KMS-11 (cell line): Measurements from ENCODE around the gene RBMS3.

Experiments
- H2AFZ ChIP-seq: fragments of 200-600 bp; sonication (generic); 2 replicates; pipeline ENCODE4 v1.6.1; 2016; ENCODE audit warnings: antibody characterized with exemption, mixed run types, low read depth
- H3K27ac ChIP-seq: fragments of 200-600 bp; sonication (generic); 2 replicates; pipeline ENCODE4 v1.6.1; 2016; ENCODE audit warnings: mild to moderate bottlenecking, mixed run types
- H3K27me3 ChIP-seq: fragments of 200-600 bp; sonication (generic); 2 replicates; pipeline ENCODE4 v1.6.1; 2017; ENCODE audit warnings: mild to moderate bottlenecking, low read depth, mixed run types, moderate library complexity; ENCODE audit not compliant: insufficient read depth
- H3K36me3 ChIP-seq: fragments of 200-600 bp; sonication (generic); 2 replicates; pipeline ENCODE4 v1.6.1; 2017; ENCODE audit warnings: mild to moderate bottlenecking, mixed run types; ENCODE audit not compliant: insufficient read depth
- H3K4me1 ChIP-seq: fragments of 200-600 bp; sonication (generic); 2 replicates; pipeline ENCODE4 v1.6.1; 2016; ENCODE audit warnings: mild to moderate bottlenecking, low read depth, mixed run types; ENCODE audit not compliant: poor library complexity, severe bottlenecking
- H3K4me2 ChIP-seq: fragments of 200-600 bp; sonication (generic); 2 replicates; pipeline ENCODE4 v1.7.0; 2016; ENCODE audit warnings: mild to moderate bottlenecking, mixed run types
- H3K4me3 ChIP-seq: fragments of 200-600 bp; sonication (generic); IDR thresholded peaks from 2 replicates; pipeline ENCODE4 v1.6.1; 2017; ENCODE audit warnings: low read depth, low read length, mixed read lengths; ENCODE audit not compliant: insufficient read depth
- H3K79me2 ChIP-seq: fragments of 200-600 bp; sonication (generic); 2 replicates; pipeline ENCODE4 v1.6.1; 2016; ENCODE audit warnings: low read depth, mixed run types; ENCODE audit not compliant: insufficient read depth
- H3K9ac ChIP-seq: fragments of 200-600 bp; sonication (generic); 2 replicates; pipeline ENCODE4 v1.6.1; 2016; ENCODE audit warnings: mild to moderate bottlenecking, mixed run types
- H4K20me1 ChIP-seq: fragments of 200-600 bp; sonication (generic); 2 replicates; pipeline ENCODE4 v1.6.1; 2016; ENCODE audit warnings: mild to moderate bottlenecking, mixed run types; ENCODE audit not compliant: insufficient read depth
- CTCF ChIP-seq: fragments of 200-600 bp; sonication (generic); conservative IDR thresholded peaks from 2 replicates; pipeline ENCODE4 v1.6.1; 2017; ENCODE audit warnings: low read depth, mild to moderate bottlenecking, antibody characterized with exemption, low read length, moderate library complexity, mixed read lengths

RBMS3 gene

GRCh38 chr3:29612536-29612935 is 331.7 kb downstream of the RBMS3 start:
- H3K9ac ChIP-seq = no peak overlapping the region
- no peaks in the 10 kb centered on the region for H3K27me3 ChIP-seq
- H4K20me1 ChIP-seq = no peaks in the 10 kb centered on the region
- H3K4me2 ChIP-seq = no peak overlapping the region
- no peaks in the 10 kb centered on the region for H3K79me2 ChIP-seq
- no peak overlapping the region for H2AFZ ChIP-seq
- H3K4me3 ChIP-seq = no peak overlapping the region
- no peak for TF ChIP-seq CTCF
- no peak overlapping the region for H3K27ac ChIP-seq
- H3K4me1 ChIP-seq = no peaks in the 10 kb centered on the region
- H3K36me3 ChIP-seq = no peaks in the 10 kb centered on the region

GRCh38 chr3:29614954-29615353 is 334.1 kb downstream of the RBMS3 start:
- H3K4me1 ChIP-seq = no peaks in the 10 kb centered on the region
- no peaks in the 10 kb centered on the region for H3K79me2 ChIP-seq
- H3K4me2 ChIP-seq = no peak overlapping the region
- no peak overlapping the region for H3K4me3 ChIP-seq
- no peak overlapping the region for H3K27ac ChIP-seq
- H4K20me1 ChIP-seq = no peaks in the 10 kb centered on the region
- no peaks in the 10 kb centered on the region for H3K27me3 ChIP-seq
- TF ChIP-seq CTCF = no peak
- no peak overlapping the region for H3K9ac ChIP-seq
- H2AFZ ChIP-seq = no peak overlapping the region
- no peaks in the 10 kb centered on the region for H3K36me3 ChIP-seq

- H3K27ac ChIP-seq = no peak overlapping the region
- H3K36me3 ChIP-seq = no peaks in the 10 kb centered on the region
- no peak overlapping the region for H2AFZ ChIP-seq
- H3K4me1 ChIP-seq = no peaks in the 10 kb centered on the region
- TF ChIP-seq CTCF = no peak
- H3K9ac ChIP-seq = no peak overlapping the region
- no peaks in the 10 kb centered on the region for H3K79me2 ChIP-seq
- H4K20me1 ChIP-seq = no peaks in the 10 kb centered on the region
- H3K27me3 ChIP-seq = no peaks in the 10 kb centered on the region
- no peak overlapping the region for H3K4me2 ChIP-seq
- no peak overlapping the region for H3K4me3 ChIP-seq
These were observed 337.8 kb downstream of the RBMS3 start for GRCh38 chr3:29618395-29619282.

GRCh38 chr3:29619676-29620075 is 338.8 kb downstream of the RBMS3 start:
- no peaks in the 10 kb centered on the region for H3K4me1 ChIP-seq
- no peaks in the 10 kb centered on the region for H3K79me2 ChIP-seq
- no peaks in the 10 kb centered on the region for H3K36me3 ChIP-seq
- H3K9ac ChIP-seq = no peak overlapping the region
- no peak overlapping the region for H3K4me3 ChIP-seq
- no peak overlapping the region for H3K27ac ChIP-seq
- H4K20me1 ChIP-seq = no peaks in the 10 kb centered on the region
- no peaks in the 10 kb centered on the region for H3K27me3 ChIP-seq
- H2AFZ ChIP-seq = no peak overlapping the region
- no peak overlapping the region for H3K4me2 ChIP-seq
- no peak for TF ChIP-seq CTCF
